ENCODE data around the gene ENAH. TPM values are rescaled to one million over a fixed set of nuclear protein-coding genes. Genes with fewer than 3 reads are reported as not detected.
"Not testable (repeated sequence)": the region's sequence is repeated elsewhere in the genome, so short reads cannot be mapped to it uniquely, and the experiment has no call there.

The ENAH gene
- total and polyA plus RNA-seq, 4 donors, result 15.5 to 89.4 (median 48.4) TPM

GRCh38 chr1:225476100-225476511, 176.8 kb downstream of the ENAH start:
- H3K4me1 ChIP-seq (ENCODE audit: control insufficient read depth in 5 of 5, insufficient read depth in 5 of 5, low read length in 5 of 5), result peaks cover 0 to 7% (median 3%) of the 10 kb centered on the region in 5 donors
- H3K36me3 ChIP-seq (ENCODE audit: control insufficient read depth in 4 of 4, insufficient read depth in 4 of 4, low read length in 4 of 4), result no peaks in the 10 kb centered on the region
- no peak overlapping the region for H3K27ac ChIP-seq (ENCODE audit: low read depth in 1 of 2, low read length in 1 of 2)
- DNase-seq (no peak), ATAC-seq (ENCODE audit: insufficient read depth, low FRiP score) (no peak)
- no peak overlapping the region for H3K4me3 ChIP-seq
- H3K27me3 ChIP-seq (ENCODE audit: control insufficient read depth in 3 of 3, insufficient read depth in 3 of 3, low read length in 2 of 3), result no peaks in the 10 kb centered on the region
- no peaks in the 10 kb centered on the region for H3K9me3 ChIP-seq (ENCODE audit: control insufficient read depth in 4 of 4, insufficient read depth in 3 of 4, low read length in 3 of 4)
- 87 to 93% methylated on average over 7 of the region's 7 CpGs for WGBS, 2 donors
- H3K9ac ChIP-seq (ENCODE audit: insufficient read depth in 1 of 2, low read length in 2 of 2), result no peak overlapping the region
- no peak for TF ChIP-seq CTCF (IDR thresholded peaks at IDR 0.05; ENCODE audit: control extremely low read depth, extremely low read depth)

DNA sequence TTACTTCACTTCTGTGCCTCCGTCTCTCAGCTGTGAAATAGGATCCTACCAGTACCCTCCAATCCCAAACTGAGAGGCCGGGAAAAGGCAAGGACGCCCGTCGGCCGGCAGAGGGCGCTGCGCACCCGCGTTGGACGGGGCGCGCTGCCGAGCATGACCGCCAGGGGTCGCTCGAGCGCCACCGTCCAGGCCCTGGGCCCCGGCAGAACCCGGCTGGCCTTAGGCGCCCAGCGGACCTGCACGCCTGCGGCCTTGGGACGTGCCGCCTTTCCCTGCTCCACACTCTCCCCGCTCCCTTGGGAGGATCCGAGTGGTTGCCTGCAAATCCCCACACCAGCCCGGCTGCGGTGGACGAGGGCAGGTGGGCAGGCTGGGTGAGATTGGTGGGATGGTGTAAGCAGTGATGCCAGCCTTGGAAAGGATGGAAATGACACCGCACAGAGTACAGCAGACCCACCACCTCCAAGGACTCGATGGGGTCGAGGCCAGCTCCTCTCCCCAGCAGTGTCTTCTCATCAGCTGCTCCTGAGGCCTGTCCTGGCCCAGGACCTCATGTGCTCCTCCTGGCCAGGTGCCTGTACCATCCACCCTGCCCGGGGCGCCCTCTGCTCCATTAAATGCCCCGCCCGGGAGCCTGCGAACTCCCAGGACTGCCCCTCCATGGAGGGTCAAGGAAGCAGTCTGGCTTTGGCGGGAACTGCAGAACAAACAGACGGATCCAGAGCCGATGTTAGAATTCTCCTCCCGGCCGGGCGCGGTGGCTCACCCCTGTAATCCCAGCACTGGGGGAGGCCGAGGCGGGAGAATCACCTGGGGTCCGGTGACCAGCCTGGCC, 177.7 kb downstream of the ENAH start:
- H3K4me3 ChIP-seq, result no peak overlapping the region
- peaks cover 0 to 5% (median 3%) of the 10 kb centered on the region in 5 donors for H3K4me1 ChIP-seq (ENCODE audit: control insufficient read depth in 5 of 5, insufficient read depth in 5 of 5, low read length in 5 of 5)
- no peaks in the 10 kb centered on the region for H3K27me3 ChIP-seq (ENCODE audit: control insufficient read depth in 3 of 3, insufficient read depth in 3 of 3, low read length in 2 of 3)
- no peaks in the 10 kb centered on the region for H3K9me3 ChIP-seq (ENCODE audit: control insufficient read depth in 4 of 4, insufficient read depth in 3 of 4, low read length in 3 of 4)
- H3K36me3 ChIP-seq (ENCODE audit: control insufficient read depth in 4 of 4, insufficient read depth in 4 of 4, low read length in 4 of 4), result no peaks in the 10 kb centered on the region
- ATAC-seq (ENCODE audit: insufficient read depth, low FRiP score) (peak; percentile 97), DNase-seq (peak; percentile 75 to 84 (median 76))
- peak; percentile 100 for TF ChIP-seq CTCF (IDR thresholded peaks at IDR 0.05; ENCODE audit: control extremely low read depth, extremely low read depth)
- no peak overlapping the region for H3K27ac ChIP-seq (ENCODE audit: low read depth in 1 of 2, low read length in 1 of 2)
- peak overlapping the region in 1 of 2 donors; percentile 26 for H3K9ac ChIP-seq (ENCODE audit: insufficient read depth in 1 of 2, low read length in 2 of 2)
- WGBS, 2 donors, result 28 to 30% methylated on average over 47 to 50 of the region's 50 CpGs

DNA sequence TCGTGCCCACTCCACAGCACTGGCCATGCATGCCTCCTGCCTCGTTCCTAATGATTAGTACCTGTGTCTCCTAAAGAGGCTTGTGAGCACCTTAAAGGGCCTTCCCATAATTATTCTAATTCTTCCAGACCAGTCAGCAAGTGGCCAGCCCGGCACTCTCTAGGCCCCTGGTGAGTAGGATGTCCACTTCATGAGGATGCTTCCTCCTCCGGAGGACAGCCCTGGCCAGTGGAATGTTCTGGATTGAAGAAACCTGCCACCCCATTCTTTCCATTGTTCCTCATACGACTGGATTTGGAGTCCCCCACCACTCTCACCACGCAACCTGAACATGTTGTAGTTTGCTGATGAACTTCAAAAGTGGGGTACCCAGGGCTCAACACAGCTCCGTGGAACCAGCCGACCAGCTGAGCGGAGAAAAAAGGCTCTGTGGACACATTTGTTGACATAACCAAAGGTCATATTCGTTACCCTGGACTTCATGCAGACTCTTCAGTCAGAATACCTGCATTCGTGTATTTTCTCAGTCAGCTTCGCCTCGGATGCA, 178.4 kb downstream of the ENAH start:
- Histone ChIP-seq H3K36me3 (ENCODE audit: control insufficient read depth in 4 of 4, insufficient read depth in 4 of 4, low read length in 4 of 4) (no peaks in the 10 kb centered on the region), H3K9ac (ENCODE audit: insufficient read depth in 1 of 2, low read length in 2 of 2) (peak overlapping the region in 1 of 2 donors; percentile 26), H3K4me3 (no peak overlapping the region), H3K27ac (ENCODE audit: low read depth in 1 of 2, low read length in 1 of 2) (no peak overlapping the region), H3K9me3 (ENCODE audit: control insufficient read depth in 4 of 4, insufficient read depth in 3 of 4, low read length in 3 of 4) (no peaks in the 10 kb centered on the region), H3K27me3 (ENCODE audit: control insufficient read depth in 3 of 3, insufficient read depth in 3 of 3, low read length in 2 of 3) (no peaks in the 10 kb centered on the region), H3K4me1 (ENCODE audit: control insufficient read depth in 5 of 5, insufficient read depth in 5 of 5, low read length in 5 of 5) (peaks cover 0 to 5% (median 3%) of the 10 kb centered on the region in 5 donors)
- no peak for TF ChIP-seq CTCF (IDR thresholded peaks at IDR 0.05; ENCODE audit: control extremely low read depth, extremely low read depth)
- 46 to 53% methylated on average over 13 of the region's 13 CpGs for WGBS, 2 donors
- DNase-seq (no peak), ATAC-seq (ENCODE audit: insufficient read depth, low FRiP score) (no peak)

DNA sequence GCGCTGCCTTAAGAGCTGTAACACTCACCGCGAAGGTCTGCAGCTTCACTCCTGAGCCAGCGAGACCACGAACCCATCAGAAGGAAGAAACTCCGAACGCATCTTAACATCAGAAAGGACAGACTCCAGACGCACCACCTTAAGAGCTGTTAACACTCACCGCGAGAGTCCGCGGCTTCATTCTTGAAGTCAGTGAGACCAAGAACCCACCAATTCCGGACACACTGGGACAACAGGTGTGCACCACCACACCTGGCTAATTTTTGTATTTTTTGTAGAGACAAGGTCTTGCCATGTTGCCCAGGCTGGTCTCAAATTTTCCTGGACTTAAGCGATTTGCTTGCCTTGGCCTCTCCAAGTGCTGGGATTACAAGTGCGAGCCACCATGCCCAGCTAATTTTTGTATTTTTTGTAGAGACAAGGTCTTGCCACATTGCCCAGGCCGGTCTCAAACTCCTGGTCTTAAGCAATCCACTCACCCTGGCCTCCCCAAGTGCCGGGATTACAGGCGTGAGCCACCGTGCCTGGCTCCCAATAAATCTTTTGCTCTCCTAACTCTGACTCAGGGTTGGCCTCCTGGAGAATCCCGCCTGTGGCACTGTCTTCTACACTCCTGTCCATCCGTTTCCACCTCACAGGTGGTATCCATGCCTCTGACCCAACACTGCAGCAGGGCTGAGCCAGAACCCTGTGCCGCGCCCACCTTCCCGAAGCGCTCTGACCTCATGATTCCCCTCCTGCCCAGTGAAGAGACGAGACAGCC, 179.1 kb downstream of the ENAH start:
- DNase-seq; H3K4me1 ChIP-seq (ENCODE audit: control insufficient read depth in 5 of 5, insufficient read depth in 5 of 5, low read length in 5 of 5); H3K36me3 ChIP-seq (ENCODE audit: control insufficient read depth in 4 of 4, insufficient read depth in 4 of 4, low read length in 4 of 4): not testable (repeated sequence)

GRCh38 chr1:225473266-225473665, 179.7 kb downstream of the ENAH start:
- H3K27ac ChIP-seq (ENCODE audit: low read depth in 1 of 2, low read length in 1 of 2); H3K27me3 ChIP-seq (ENCODE audit: control insufficient read depth in 3 of 3, insufficient read depth in 3 of 3, low read length in 2 of 3); H3K36me3 ChIP-seq (ENCODE audit: control insufficient read depth in 4 of 4, insufficient read depth in 4 of 4, low read length in 4 of 4); DNase-seq; H3K9me3 ChIP-seq (ENCODE audit: control insufficient read depth in 4 of 4, insufficient read depth in 3 of 4, low read length in 3 of 4); H3K4me1 ChIP-seq (ENCODE audit: control insufficient read depth in 5 of 5, insufficient read depth in 5 of 5, low read length in 5 of 5); ATAC-seq (ENCODE audit: insufficient read depth, low FRiP score); H3K4me3 ChIP-seq; H3K9ac ChIP-seq (ENCODE audit: insufficient read depth in 1 of 2, low read length in 2 of 2): not testable (repeated sequence)
- 58 to 68% methylated on average over 8 of the region's 8 CpGs for WGBS, 2 donors

More for the DNA sequence above, 179.1 kb downstream of the ENAH start:
- H3K4me3 ChIP-seq; H3K27ac ChIP-seq (ENCODE audit: low read depth in 1 of 2, low read length in 1 of 2); H3K9me3 ChIP-seq (ENCODE audit: control insufficient read depth in 4 of 4, insufficient read depth in 3 of 4, low read length in 3 of 4); H3K9ac ChIP-seq (ENCODE audit: insufficient read depth in 1 of 2, low read length in 2 of 2); ATAC-seq (ENCODE audit: insufficient read depth, low FRiP score); H3K27me3 ChIP-seq (ENCODE audit: control insufficient read depth in 3 of 3, insufficient read depth in 3 of 3, low read length in 2 of 3): not testable (repeated sequence)
- 89 to 92% methylated on average over 26 of the region's 26 CpGs for WGBS, 2 donors

Measured in lung (tissue), 12 donors.